NOMO-1 (cell line): ENCODE data around the gene POLDIP2.

Experiments
- DNase-seq, 2 experiments: peaks; one replicate each; lab custom pipeline; 2025; ENCODE audit not compliant: unreplicated experiment in 2 of 2; lab: John Stamatoyannopoulos, UW

The POLDIP2 gene

GRCh38 chr17:28318759-28319597 is 38.3 kb downstream of the POLDIP2 start, which contains the start of gene TMEM97:
Gene TMEM97, plus strand, starts transcription at chr17:28319200. Its CDS starts 40 bp downstream, at chr17:28319240.
- peak; percentile 96 to 98 for DNase-seq

- no peak for DNase-seq
Measured at GRCh38 chr17:28317966-28318758, 39.2 kb downstream of the POLDIP2 start.

DNA sequence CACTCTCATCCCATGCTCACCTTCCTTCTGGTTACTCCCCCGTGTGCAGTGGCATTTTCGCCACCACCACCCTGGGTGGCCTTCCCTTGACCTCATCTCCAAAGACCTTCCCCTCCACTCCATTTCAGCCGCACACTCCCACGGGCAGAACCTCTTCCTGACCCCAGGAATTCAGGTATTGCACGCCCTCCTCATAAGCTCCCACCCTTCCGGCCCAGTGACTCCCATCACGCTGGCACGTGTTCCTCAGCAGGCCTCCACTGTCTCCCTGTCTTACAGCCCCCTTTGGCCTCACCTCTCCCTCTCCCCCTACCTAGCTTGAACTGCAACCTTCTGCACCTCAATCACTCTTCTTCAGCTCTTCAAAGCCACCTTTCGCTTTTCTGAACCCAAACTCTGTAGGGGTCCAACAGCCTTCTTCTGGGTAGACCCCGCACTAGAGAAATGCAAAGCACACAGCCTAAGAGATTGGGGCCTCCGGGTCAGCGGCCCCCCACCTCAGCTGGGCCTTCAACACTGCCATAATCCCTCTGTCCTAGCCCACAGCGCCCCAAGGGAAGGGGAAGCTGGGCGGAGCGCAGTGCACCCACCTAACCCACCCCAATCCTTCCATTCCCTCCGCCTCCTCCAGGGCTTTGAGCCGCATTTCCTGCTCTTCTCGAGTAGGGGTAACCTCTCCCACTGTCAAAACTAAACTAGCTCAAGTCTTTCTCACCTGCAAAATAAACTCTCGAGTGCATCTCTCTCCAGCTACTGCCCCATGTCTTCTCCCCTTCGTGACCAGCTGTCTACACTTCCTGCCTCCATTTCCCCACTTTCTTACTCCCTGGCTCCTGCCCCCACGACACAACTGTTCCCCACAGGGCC is 40.0 kb downstream of the POLDIP2 start:
- no peak for DNase-seq

GRCh38 chr17:28315846-28316705 is 41.3 kb downstream of the POLDIP2 start:
- no peak for DNase-seq

- no peak for DNase-seq
Measured at GRCh38 chr17:28313841-28314240, 43.5 kb downstream of the POLDIP2 start.

DNA sequence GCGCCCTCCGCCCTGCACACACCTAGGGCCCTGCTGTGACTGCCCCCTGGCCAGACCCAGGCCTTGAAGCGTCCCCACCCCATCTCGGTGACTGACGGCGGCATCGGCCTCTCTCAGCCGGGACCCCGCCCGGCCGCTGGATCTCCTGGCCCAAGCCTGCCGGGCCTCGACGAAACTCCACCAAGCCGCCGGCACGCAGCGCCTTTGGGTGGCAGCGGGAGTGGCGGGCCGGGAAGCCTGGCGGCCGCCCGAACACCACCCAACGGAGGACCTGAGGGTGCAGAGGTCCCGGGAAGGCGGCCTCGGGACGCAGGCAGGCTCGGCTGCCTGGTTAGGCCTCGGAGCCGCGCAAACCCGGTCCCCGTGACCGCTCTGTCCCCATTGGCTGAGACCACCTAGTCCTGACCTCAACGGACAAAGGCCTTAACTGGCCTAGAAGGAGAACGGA is 50.3 kb downstream of the POLDIP2 start:
- DNase-seq = no peak

- DNase-seq = no peak
Measured at GRCh38 chr17:28298449-28298848, 58.9 kb downstream of the POLDIP2 start.
